EL (cell line): ENCODE measurements around the gene TMEM86A.
A peak's percentile ranks its signal among the peaks of the same experiment; 100 is the strongest.
"Not testable (repeated sequence)": the region's sequence is repeated elsewhere in the genome, so short reads cannot be mapped to it uniquely, and the experiment has no call there.

Experiments used
- DNase-seq: peaks from one replicate; pipeline ENCODE4 v3.0.0-alpha.2; 2016

TMEM86A gene

GRCh38 chr11:18698341-18699268, at the start of gene TMEM86A:
TSS of gene TMEM86A (plus strand) at chr11:18698779. CDS start at chr11:18698887, 108 bp downstream.
- peak; percentile 84 for DNase-seq

- no peak for DNase-seq
These were observed 48.2 kb upstream of the TMEM86A start for GRCh38 chr11:18650353-18650752.

- DNase-seq = peak; percentile 69
These were observed 47.6 kb upstream of the TMEM86A start for GRCh38 chr11:18650859-18651557.

- DNase-seq = no peak
These were observed 40.9 kb upstream of the TMEM86A start for GRCh38 chr11:18657673-18658072.

GRCh38 chr11:18665353-18665872, 33.2 kb upstream of the TMEM86A start:
- DNase-seq = not testable (repeated sequence)

- peak; percentile 6 for DNase-seq
These were observed 30.4 kb upstream of the TMEM86A start for GRCh38 chr11:18668131-18668530.

- peak; percentile 48 for DNase-seq
These were observed 29.4 kb upstream of the TMEM86A start for GRCh38 chr11:18669219-18669596.

- no peak for DNase-seq
These were observed 28.9 kb upstream of the TMEM86A start for GRCh38 chr11:18669711-18670110.

GRCh38 chr11:18671246-18671645, 27.3 kb upstream of the TMEM86A start:
- no peak for DNase-seq

GRCh38 chr11:18672209-18672608, 26.4 kb upstream of the TMEM86A start:
- DNase-seq = peak; percentile 38

GRCh38 chr11:18676803-18677202, 21.8 kb upstream of the TMEM86A start:
- DNase-seq = no peak

- no peak for DNase-seq
These were observed 21.0 kb upstream of the TMEM86A start for GRCh38 chr11:18677560-18677959.

- DNase-seq = peak; percentile 34
These were observed 16.6 kb upstream of the TMEM86A start for GRCh38 chr11:18681949-18682348.

- no peak for DNase-seq
These were observed 16.1 kb upstream of the TMEM86A start for GRCh38 chr11:18682466-18682865.

GRCh38 chr11:18684267-18684666, 14.3 kb upstream of the TMEM86A start:
- DNase-seq = no peak

- DNase-seq = not testable (repeated sequence)
These were observed 7.0 kb upstream of the TMEM86A start for GRCh38 chr11:18691467-18692140.

- DNase-seq = no peak
These were observed 5.4 kb upstream of the TMEM86A start for GRCh38 chr11:18692941-18693760.

GRCh38 chr11:18696638-18697225, 1.8 kb upstream of the TMEM86A start:
- DNase-seq = peak; percentile 53

GRCh38 chr11:18697576-18697975, 1.0 kb upstream of the TMEM86A start:
- DNase-seq = peak; percentile 22

- DNase-seq = no peak
These were observed 654 bp downstream of the TMEM86A start for GRCh38 chr11:18699269-18699596.

GRCh38 chr11:18699848-18700261, 1.3 kb downstream of the TMEM86A start:
- DNase-seq = no peak

GRCh38 chr11:18700375-18700774, 1.8 kb downstream of the TMEM86A start:
- DNase-seq = peak; percentile 24
